Right lung (tissue), 10 donors: ENCODE data around the gene C1orf159. TPM values are rescaled to one million over a fixed set of nuclear protein-coding genes. Genes with fewer than 3 reads are reported as not detected.
"Not testable (repeated sequence)": the region's sequence is repeated elsewhere in the genome, so short reads cannot be mapped to it uniquely, and the experiment has no call there.

Source experiments
- DNase-seq, 2 donors: peaks; one replicate each; pipeline ENCODE4 v3.0.0-alpha.2; 2013
- long read RNA-seq, 8 donors: transcript quantifications; one replicate each; lab custom pipeline, GENCODE V29; 2026
- polyA plus RNA-seq, 5 donors: library from polyadenylated mRNA; unstranded; fragments of 120-200 nt; gene quantifications; one replicate each; pipeline versions ENCODE4 v1.2.1 to v1.2.3, GENCODE V29; 2013; ENCODE audit warnings: inconsistent platforms in 1 of 5, low replicate concordance in 1 of 5; ENCODE audit not compliant: insufficient read length in 5 of 5, insufficient read depth in 1 of 5

C1orf159 gene
- polyA plus RNA-seq = 10 to 100 TPM in 2 of 5 donors, 1 to 10 TPM in 3; 6.8 to 17.5 (median 10.0) TPM
- long read RNA-seq, donor 1, partial matches to known transcripts = 0 of 4 reads
- long read RNA-seq, donor 1, other reads (novel, unspliced or antisense) = 0 of 4 reads
- long read RNA-seq, donor 2 = 0 reads
- long read RNA-seq, donor 3, partial matches to known transcripts = 0 of 1 reads
- long read RNA-seq, donor 3, other reads (novel, unspliced or antisense) = 0 of 1 reads
- long read RNA-seq, donor 4 = 0 reads
- long read RNA-seq, donor 5 = 0 reads
- long read RNA-seq, donor 6, partial matches to known transcripts = 0 of 2 reads
- long read RNA-seq, donor 6, other reads (novel, unspliced or antisense) = 0 of 2 reads
- long read RNA-seq, donor 7 = 0 reads
- long read RNA-seq, donor 8 = 0 reads

- peak; percentile 98 to 99 for DNase-seq
These were observed at the start of gene C1orf159 for GRCh38 chr1:1115786-1116700. Gene C1orf159, minus strand, starts transcription at chr1:1116089. Its CDS starts 24,546 bp downstream, at chr1:1091543.

- DNase-seq = no peak
These were observed 49.6 kb upstream of the C1orf159 start for GRCh38 chr1:1165485-1165884.

- no peak for DNase-seq
These were observed 49.0 kb upstream of the C1orf159 start for GRCh38 chr1:1164701-1165451.

- DNase-seq = no peak
These were observed 48.4 kb upstream of the C1orf159 start for GRCh38 chr1:1164361-1164700.

- DNase-seq = no peak
These were observed 47.7 kb upstream of the C1orf159 start for GRCh38 chr1:1163538-1164070.

- peak; percentile 61 to 73 for DNase-seq
These were observed 47.0 kb upstream of the C1orf159 start for GRCh38 chr1:1162597-1163537.

GRCh38 chr1:1161683-1162079 lies 45.8 kb upstream of the C1orf159 start:
- DNase-seq = no peak

- DNase-seq = no peak
These were observed 45.3 kb upstream of the C1orf159 start for GRCh38 chr1:1161078-1161682.

- no peak for DNase-seq
These were observed 44.5 kb upstream of the C1orf159 start for GRCh38 chr1:1160281-1160930.

- peak in 1 of 2 donors; percentile 60 for DNase-seq
These were observed 42.2 kb upstream of the C1orf159 start for GRCh38 chr1:1157914-1158710.

GRCh38 chr1:1157426-1157913 lies 41.6 kb upstream of the C1orf159 start:
- DNase-seq = peak; percentile 80 to 82

GRCh38 chr1:1157033-1157365 lies 41.1 kb upstream of the C1orf159 start:
- DNase-seq = no peak

GRCh38 chr1:1156140-1157032 lies 40.5 kb upstream of the C1orf159 start:
- no peak for DNase-seq

GRCh38 chr1:1155258-1155657 lies 39.4 kb upstream of the C1orf159 start:
- DNase-seq = no peak

GRCh38 chr1:1153874-1154273 lies 38.0 kb upstream of the C1orf159 start:
- DNase-seq = no peak

- not testable (repeated sequence) for DNase-seq
These were observed 37.3 kb upstream of the C1orf159 start for GRCh38 chr1:1153215-1153614.

- not testable (repeated sequence) for DNase-seq
These were observed 36.5 kb upstream of the C1orf159 start for GRCh38 chr1:1152431-1152830.
